SK-N-SH (cell line): ENCODE data around the gene KIF4A. TPM values are rescaled to one million over a fixed set of nuclear protein-coding genes. Genes with fewer than 3 reads are reported as not detected.
"Not testable (repeated sequence)": the region's sequence is repeated elsewhere in the genome, so short reads cannot be mapped to it uniquely, and the experiment has no call there.

Experiments
- CTCF ChIA-PET: fragments of 300-600, 350-600 bp; formaldehyde crosslinking; extraction: SDS; loops from one replicate; lab custom pipeline; 2021; lab: Yijun Ruan, JAX
- POLR2A ChIA-PET: fragments of 350-600 bp; sonication (Branson Sonifier 250); formaldehyde crosslinking; extraction: SDS; loops from one replicate; lab custom pipeline; 2020; ENCODE audit warnings: antibody characterized with exemption, inconsistent platforms; lab: Yijun Ruan, JAX
- DNase-seq: peaks from one replicate; pipeline ENCODE4 v3.0.0; 2012
- H2AFZ ChIP-seq: fragments of 200-600 bp; sonication (generic); 2 replicates; pipeline ENCODE4 v1.8.1; 2016; ENCODE audit warnings: antibody characterized with exemption, mild to moderate bottlenecking, low read depth
- H3F3A ChIP-seq: fragments of 200-600 bp; sonication (generic); replicated peaks from 2 replicates; pipeline ENCODE3; 2016; ENCODE audit warnings: antibody characterized with exemption, mild to moderate bottlenecking; ENCODE audit not compliant: insufficient read depth
- H3K27ac ChIP-seq, 2 experiments: fragments of 200-500 bp in 1 of 2; fragments of 200-600 bp in 1 of 2; sonication (Bioruptor generic) in 1 of 2; sonication (generic), shearing (Covaris generic) in 1 of 2; 2 replicates each; pipeline versions ENCODE4 v1.5.1 to v1.6.1; 2014 to 2016; ENCODE audit warnings: low read depth in 2 of 2, inconsistent platforms in 1 of 2, low read length in 1 of 2, mild to moderate bottlenecking in 1 of 2, mixed read lengths in 1 of 2
- H3K27me3 ChIP-seq: fragments of 200-600 bp; sonication (generic), shearing (Covaris generic); 2 replicates; pipeline ENCODE4 v1.6.1; 2016; ENCODE audit warnings: mixed run types; ENCODE audit not compliant: insufficient read depth
- H3K36me3 ChIP-seq, 2 experiments: fragments of 200-500 bp in 1 of 2; fragments of 200-600 bp in 1 of 2; sonication (Bioruptor generic) in 1 of 2; sonication (generic) in 1 of 2; replicated peaks in 1 of 2; 2 replicates each; pipeline versions ENCODE3 to v1.5.1; 2014 to 2016; ENCODE audit warnings: low read length in 1 of 2, mild to moderate bottlenecking in 1 of 2; ENCODE audit not compliant: insufficient read depth in 2 of 2, control insufficient read depth in 1 of 2
- H3K4me1 ChIP-seq, 2 experiments: fragments of 200-500 bp in 1 of 2; fragments of 200-600 bp in 1 of 2; sonication (Bioruptor generic) in 1 of 2; sonication (generic), shearing (Covaris generic) in 1 of 2; 2 replicates each; pipeline versions ENCODE4 v1.5.1 to v1.6.1; 2014 to 2016; ENCODE audit warnings: low read depth in 1 of 2, low read length in 1 of 2, mixed run types in 1 of 2; ENCODE audit not compliant: insufficient read depth in 2 of 2, control insufficient read depth in 1 of 2
- H3K4me2 ChIP-seq: fragments of 200-600 bp; sonication (generic), shearing (Covaris generic); 2 replicates; pipeline ENCODE4 v1.6.1; 2017; ENCODE audit warnings: mixed run types
- H3K4me3 ChIP-seq, 2 experiments: fragments of 200-500 bp in 1 of 2; fragments of 200-600 bp in 1 of 2; sonication (Bioruptor generic) in 1 of 2; sonication (generic), shearing (Covaris generic) in 1 of 2; 2 replicates each; pipeline versions ENCODE4 v1.5.1 to v1.8.1; 2014 to 2016; ENCODE audit warnings: low read depth in 2 of 2, inconsistent platforms in 1 of 2, low read length in 1 of 2, mild to moderate bottlenecking in 1 of 2, mixed read lengths in 1 of 2, moderate library complexity in 1 of 2
- H3K79me2 ChIP-seq: fragments of 200-600 bp; sonication (generic); 2 replicates; pipeline ENCODE4 v1.8.1; 2017; ENCODE audit warnings: mild to moderate bottlenecking; ENCODE audit not compliant: insufficient read depth
- H3K9ac ChIP-seq: fragments of 200-600 bp; sonication (generic); 2 replicates; pipeline ENCODE4 v1.6.1; 2017; ENCODE audit warnings: mixed run types
- H3K9me2 ChIP-seq: fragments of 200-600 bp; sonication (generic); 2 replicates; pipeline ENCODE4 v1.6.1; 2017; ENCODE audit warnings: mixed run types
- H3K9me3 ChIP-seq: fragments of 200-600 bp; sonication (generic); 2 replicates; pipeline ENCODE4 v1.6.1; 2017; ENCODE audit warnings: mixed run types, mild to moderate bottlenecking, moderate library complexity
- H4K20me1 ChIP-seq: fragments of 200-600 bp; sonication (generic); 2 replicates; pipeline ENCODE4 v1.6.1; 2017; ENCODE audit warnings: mild to moderate bottlenecking, mixed run types; ENCODE audit not compliant: insufficient read depth
- CHD2 ChIP-seq: fragments of 150-350 bp; IDR thresholded peaks from 2 replicates; pipeline ENCODE4 v1.6.1; 2018; ENCODE audit warnings: low read length; ENCODE audit not compliant: partially characterized antibody
- EP300 ChIP-seq, 2 experiments: IDR thresholded peaks; 2 replicates each; pipeline versions ENCODE4 v1.4.0 to v1.6.1; 2012; ENCODE audit warnings: borderline replicate concordance in 1 of 2, low read depth in 1 of 2, low read length in 1 of 2
- GABPA ChIP-seq: IDR thresholded peaks from 2 replicates; pipeline ENCODE4 v1.4.0; 2012; ENCODE audit warnings: low read depth, mild to moderate bottlenecking
- GATA2 ChIP-seq: sonication (generic); formaldehyde crosslinking; IDR thresholded peaks from 2 replicates; pipeline ENCODE4 v1.5.0; 2020; ENCODE audit warnings: mild to moderate bottlenecking, missing genetic modification reagents
- MEF2A ChIP-seq: IDR thresholded peaks from 2 replicates; pipeline ENCODE4 v1.4.0; 2012; ENCODE audit warnings: low read depth, borderline replicate concordance
- MXI1 ChIP-seq: IDR thresholded peaks from 2 replicates; pipeline ENCODE4 v1.6.1; 2012; ENCODE audit warnings: mild to moderate bottlenecking, low read depth, low read length, improper control_type of control experiment
- NFIC ChIP-seq: IDR thresholded peaks from 2 replicates; pipeline ENCODE4 v1.4.0; 2012; ENCODE audit warnings: borderline replicate concordance
- NRF1 ChIP-seq: IDR thresholded peaks from 2 replicates; pipeline ENCODE4 v1.6.1; 2012; ENCODE audit warnings: low read depth, mild to moderate bottlenecking, low read length
- POLR2AphosphoS5 ChIP-seq: IDR thresholded peaks from 2 replicates; pipeline ENCODE4 v1.6.1; 2012; ENCODE audit warnings: low read depth, low read length
- RAD21 ChIP-seq: IDR thresholded peaks from 2 replicates; pipeline ENCODE4 v1.6.1; 2012; ENCODE audit warnings: mild to moderate bottlenecking, low read length
- RCOR1 ChIP-seq: fragments of 150-350 bp; IDR thresholded peaks from 2 replicates; pipeline ENCODE4 v1.6.1; 2017; ENCODE audit warnings: antibody characterized with exemption, low read length
- RFX5 ChIP-seq: IDR thresholded peaks from 2 replicates; pipeline ENCODE4 v1.6.1; 2012; ENCODE audit warnings: mild to moderate bottlenecking, improper control_type of control experiment, low read length
- SMC3 ChIP-seq: IDR thresholded peaks from 2 replicates; pipeline ENCODE4 v1.6.1; 2012; ENCODE audit warnings: low read depth, low read length, improper control_type of control experiment
- TCF12 ChIP-seq: IDR thresholded peaks from 2 replicates; pipeline ENCODE4 v1.4.0; 2012
- YY1 ChIP-seq: IDR thresholded peaks from 2 replicates; pipeline ENCODE4 v1.4.0; 2012; ENCODE audit warnings: low read depth, mild to moderate bottlenecking
- WGBS: methylation state at CpG from one replicate; pipeline ENCODE4 v1.1.6; 2017; ENCODE audit warnings: low lambda C conversion rate; 5-methylcytosine and 5-hydroxymethylcytosine counted together
- polyA plus RNA-seq, 3 experiments: library from polyadenylated mRNA; depleted of rRNA; stranded (reverse); fragments of >200 nt; gene quantifications; 2 replicates each; pipeline ENCODE4 v1.2.3, GENCODE V29; 2012
- TF ChIP-seq, protein P1 (sequence below): IDR thresholded peaks from 2 replicates; pipeline ENCODE4; 2012
- TF ChIP-seq, protein P2 (sequence below): IDR thresholded peaks from 2 replicates; pipeline ENCODE4 v1.4.0; 2012; ENCODE audit warnings: low read depth
- TF ChIP-seq, protein P3 (sequence below): IDR thresholded peaks from 2 replicates; pipeline ENCODE4 v1.6.1; 2012; ENCODE audit warnings: mild to moderate bottlenecking, low read depth, low read length, moderate library complexity

Gene KIF4A
- polyA plus RNA-seq, 1 of the 3 experiments (the other 2 are of a cell fraction): 11.5 TPM

DNA sequence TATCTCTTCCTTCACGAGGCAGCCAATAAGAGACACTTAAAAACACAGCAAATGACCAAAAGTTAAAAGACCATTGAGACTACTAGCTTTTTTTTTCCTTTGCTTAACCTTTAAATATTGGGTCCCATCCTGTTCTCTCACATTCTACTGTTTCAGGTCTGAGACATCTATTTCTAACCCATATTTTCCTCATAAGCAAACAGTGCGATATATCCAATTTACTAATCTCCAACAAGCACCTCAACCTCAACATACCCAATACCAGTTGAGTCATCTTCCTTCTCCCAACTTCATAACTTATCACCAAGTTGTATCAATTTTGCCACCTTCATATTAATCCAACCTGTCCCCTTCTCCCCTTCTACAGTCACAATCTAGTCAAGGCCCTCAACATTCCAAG is 48.4 kb upstream of the KIF4A start:
- Histone ChIP-seq H3K79me2 (no peaks in the 10 kb centered on the region), H4K20me1 (no peaks in the 10 kb centered on the region), H3K4me1 (no peaks in the 10 kb centered on the region), H3K27ac (no peak overlapping the region), H3K9ac (no peak overlapping the region), H3K4me3 (no peak overlapping the region), H3K27me3 (peaks cover 10% of the 10 kb centered on the region; the same call in 1 of the 2 replicates), H3F3A (no peaks in the 10 kb centered on the region), H3K9me2 (no peaks in the 10 kb centered on the region), H3K36me3 (no peaks in the 10 kb centered on the region), H2AFZ (no peak overlapping the region), H3K9me3 (no peaks in the 10 kb centered on the region), H3K4me2 (no peak overlapping the region)
- ChIA-PET POLR2A (no interaction called here), CTCF (no interaction called here)
- no peak for DNase-seq
- WGBS: 14% methylated on average over 2 of the region's 2 CpGs
- TF ChIP-seq GABPA: no peak
- TF ChIP-seq RCOR1: no peak
- no peak for TF ChIP-seq SMC3
- no peak for TF ChIP-seq RFX5
- TF ChIP-seq YY1: no peak
- no peak for TF ChIP-seq EP300 (IDR thresholded peaks at IDR 0.05; ENCODE audit: borderline replicate concordance in 1 of 2, low read depth in 1 of 2, low read length in 1 of 2)
- no peak for TF ChIP-seq GATA2 (CRISPR knock-in tag)
- TF ChIP-seq CHD2: no peak
- no peak for TF ChIP-seq MXI1
- no peak for TF ChIP-seq TCF12
- TF ChIP-seq POLR2AphosphoS5: no peak
- TF ChIP-seq NFIC: no peak
- TF ChIP-seq, all 33 proteins: peak for 0

DNA sequence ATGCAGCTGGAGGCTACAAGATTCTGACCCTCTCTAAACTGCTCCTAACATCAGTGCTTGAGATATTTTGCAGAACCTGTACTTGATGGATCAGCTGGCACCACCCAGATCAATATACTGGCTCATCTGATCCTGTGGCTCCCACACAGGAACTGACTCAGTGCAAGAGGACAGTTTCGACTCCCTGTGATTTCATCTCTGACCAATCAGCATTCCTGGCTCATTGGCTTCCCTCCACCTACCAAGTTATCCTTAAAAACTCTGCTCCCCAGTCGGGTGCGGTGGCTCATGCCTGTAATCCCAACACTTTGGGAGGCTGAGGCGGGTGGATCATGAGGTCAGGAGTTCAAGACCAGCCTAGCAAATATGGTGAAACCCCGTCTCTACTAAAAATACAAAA is 46.3 kb upstream of the KIF4A start:
- H3K27ac ChIP-seq, H3K27me3 ChIP-seq, H4K20me1 ChIP-seq, H3K9me2 ChIP-seq, CTCF ChIA-PET, H3K36me3 ChIP-seq, DNase-seq, H3K9me3 ChIP-seq, H2AFZ ChIP-seq, H3K4me3 ChIP-seq, H3K4me1 ChIP-seq, POLR2A ChIA-PET, H3K79me2 ChIP-seq, H3K4me2 ChIP-seq, H3F3A ChIP-seq, H3K9ac ChIP-seq: not testable (repeated sequence)
- WGBS: 0% methylated on average over 5 of the region's 5 CpGs

DNA sequence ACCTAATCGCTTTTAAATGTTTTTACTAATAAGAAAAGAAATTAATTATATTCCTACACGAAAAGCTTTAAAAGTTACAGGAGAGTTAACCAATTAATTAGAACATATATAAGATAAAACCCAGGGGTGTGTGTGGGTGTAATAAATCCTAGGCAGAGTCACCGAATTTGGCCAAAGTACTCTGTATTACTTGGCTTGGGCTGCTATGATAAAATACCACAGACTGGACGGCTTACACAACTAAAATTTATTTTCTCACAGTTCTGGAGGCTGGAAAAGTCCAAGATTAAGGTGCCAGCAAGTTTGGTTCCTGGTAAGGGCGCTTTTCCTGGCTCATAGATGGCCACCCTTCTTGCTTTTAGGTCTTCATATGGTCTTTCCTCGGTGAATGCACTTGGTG is 45.0 kb upstream of the KIF4A start:
- H4K20me1 ChIP-seq: no peaks in the 10 kb centered on the region
- H3F3A ChIP-seq: no peaks in the 10 kb centered on the region
- ChIA-PET POLR2A (no interaction called here), CTCF (no interaction called here)
- no peaks in the 10 kb centered on the region for H3K9me2 ChIP-seq
- H3K4me1 ChIP-seq: no peaks in the 10 kb centered on the region
- H3K4me2 ChIP-seq: no peak overlapping the region
- 19% methylated on average over 6 of the region's 6 CpGs for WGBS
- no peak overlapping the region for H3K9ac ChIP-seq
- no peaks in the 10 kb centered on the region for H3K36me3 ChIP-seq
- no peak for DNase-seq
- no peak overlapping the region for H3K27ac ChIP-seq
- no peaks in the 10 kb centered on the region for H3K9me3 ChIP-seq
- H2AFZ ChIP-seq: no peak overlapping the region
- no peak overlapping the region for H3K4me3 ChIP-seq
- H3K79me2 ChIP-seq: no peaks in the 10 kb centered on the region
- H3K27me3 ChIP-seq: peaks cover 7% of the 10 kb centered on the region; the same call in 1 of the 2 replicates
- TF ChIP-seq RAD21 (no peak), GATA2 (CRISPR knock-in tag) (no peak), NRF1 (no peak), NFIC (no peak), MEF2A (no peak)
- TF ChIP-seq, protein P1, sequence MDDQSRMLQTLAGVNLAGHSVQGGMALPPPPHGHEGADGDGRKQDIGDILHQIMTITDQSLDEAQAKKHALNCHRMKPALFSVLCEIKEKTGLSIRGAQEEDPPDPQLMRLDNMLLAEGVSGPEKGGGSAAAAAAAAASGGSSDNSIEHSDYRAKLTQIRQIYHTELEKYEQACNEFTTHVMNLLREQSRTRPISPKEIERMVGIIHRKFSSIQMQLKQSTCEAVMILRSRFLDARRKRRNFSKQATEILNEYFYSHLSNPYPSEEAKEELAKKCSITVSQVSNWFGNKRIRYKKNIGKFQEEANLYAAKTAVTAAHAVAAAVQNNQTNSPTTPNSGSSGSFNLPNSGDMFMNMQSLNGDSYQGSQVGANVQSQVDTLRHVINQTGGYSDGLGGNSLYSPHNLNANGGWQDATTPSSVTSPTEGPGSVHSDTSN: no peak
- TF ChIP-seq, protein P2, sequence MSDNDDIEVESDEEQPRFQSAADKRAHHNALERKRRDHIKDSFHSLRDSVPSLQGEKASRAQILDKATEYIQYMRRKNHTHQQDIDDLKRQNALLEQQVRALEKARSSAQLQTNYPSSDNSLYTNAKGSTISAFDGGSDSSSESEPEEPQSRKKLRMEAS: no peak
- TF ChIP-seq, protein P3, sequence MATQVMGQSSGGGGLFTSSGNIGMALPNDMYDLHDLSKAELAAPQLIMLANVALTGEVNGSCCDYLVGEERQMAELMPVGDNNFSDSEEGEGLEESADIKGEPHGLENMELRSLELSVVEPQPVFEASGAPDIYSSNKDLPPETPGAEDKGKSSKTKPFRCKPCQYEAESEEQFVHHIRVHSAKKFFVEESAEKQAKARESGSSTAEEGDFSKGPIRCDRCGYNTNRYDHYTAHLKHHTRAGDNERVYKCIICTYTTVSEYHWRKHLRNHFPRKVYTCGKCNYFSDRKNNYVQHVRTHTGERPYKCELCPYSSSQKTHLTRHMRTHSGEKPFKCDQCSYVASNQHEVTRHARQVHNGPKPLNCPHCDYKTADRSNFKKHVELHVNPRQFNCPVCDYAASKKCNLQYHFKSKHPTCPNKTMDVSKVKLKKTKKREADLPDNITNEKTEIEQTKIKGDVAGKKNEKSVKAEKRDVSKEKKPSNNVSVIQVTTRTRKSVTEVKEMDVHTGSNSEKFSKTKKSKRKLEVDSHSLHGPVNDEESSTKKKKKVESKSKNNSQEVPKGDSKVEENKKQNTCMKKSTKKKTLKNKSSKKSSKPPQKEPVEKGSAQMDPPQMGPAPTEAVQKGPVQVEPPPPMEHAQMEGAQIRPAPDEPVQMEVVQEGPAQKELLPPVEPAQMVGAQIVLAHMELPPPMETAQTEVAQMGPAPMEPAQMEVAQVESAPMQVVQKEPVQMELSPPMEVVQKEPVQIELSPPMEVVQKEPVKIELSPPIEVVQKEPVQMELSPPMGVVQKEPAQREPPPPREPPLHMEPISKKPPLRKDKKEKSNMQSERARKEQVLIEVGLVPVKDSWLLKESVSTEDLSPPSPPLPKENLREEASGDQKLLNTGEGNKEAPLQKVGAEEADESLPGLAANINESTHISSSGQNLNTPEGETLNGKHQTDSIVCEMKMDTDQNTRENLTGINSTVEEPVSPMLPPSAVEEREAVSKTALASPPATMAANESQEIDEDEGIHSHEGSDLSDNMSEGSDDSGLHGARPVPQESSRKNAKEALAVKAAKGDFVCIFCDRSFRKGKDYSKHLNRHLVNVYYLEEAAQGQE: no peak
